HG02973 (cell line): Measurements from ENCODE around the gene ACADM.
"Not testable (repeated sequence)": the region's sequence is repeated elsewhere in the genome, so short reads cannot be mapped to it uniquely, and the experiment has no call there.

Experiments
- ATAC-seq: cut with Tn5 transposase; IDR thresholded peaks from one replicate; pipeline ENCODE4 v1.9.1; 2021; ENCODE audit warnings: moderate library complexity; ENCODE audit not compliant: unreplicated experiment

Gene ACADM

GRCh38 chr1:75733661-75734060, 9.2 kb downstream of the ACADM start:
- no peak for ATAC-seq

- ATAC-seq = no peak
These were observed 11.5 kb downstream of the ACADM start for GRCh38 chr1:75736016-75736415.

GRCh38 chr1:75742047-75742625, 17.6 kb downstream of the ACADM start:
- no peak for ATAC-seq

GRCh38 chr1:75745276-75745675, 20.8 kb downstream of the ACADM start:
- peak; percentile 78 for ATAC-seq

- ATAC-seq = not testable (repeated sequence)
These were observed 32.7 kb downstream of the ACADM start for GRCh38 chr1:75757210-75757609.

- not testable (repeated sequence) for ATAC-seq
These were observed 34.0 kb downstream of the ACADM start for GRCh38 chr1:75758543-75758942.

GRCh38 chr1:75764057-75764655, 39.6 kb downstream of the ACADM start:
- no peak for ATAC-seq

- ATAC-seq = no peak
These were observed 41.3 kb downstream of the ACADM start for GRCh38 chr1:75765697-75766355.

- ATAC-seq = no peak
These were observed 43.5 kb downstream of the ACADM start for GRCh38 chr1:75768016-75768415.

- no peak for ATAC-seq
These were observed 46.3 kb downstream of the ACADM start for GRCh38 chr1:75770761-75771160.

- no peak for ATAC-seq
These were observed 47.5 kb downstream of the ACADM start for GRCh38 chr1:75771978-75772377.

GRCh38 chr1:75777812-75778211, 53.3 kb downstream of the ACADM start:
- ATAC-seq = not testable (repeated sequence)

- not testable (repeated sequence) for ATAC-seq
These were observed 54.2 kb downstream of the ACADM start for GRCh38 chr1:75778694-75779093.

- ATAC-seq = not testable (repeated sequence)
These were observed 55.7 kb downstream of the ACADM start for GRCh38 chr1:75780183-75780582.

- ATAC-seq = not testable (repeated sequence)
These were observed 59.4 kb downstream of the ACADM start for GRCh38 chr1:75783920-75784319.

GRCh38 chr1:75785320-75785982, 60.9 kb downstream of the ACADM start:
- peak; percentile 13 for ATAC-seq

- ATAC-seq = peak; percentile 74
These were observed 61.7 kb downstream of the ACADM start, which contains the start of gene RABGGTB for GRCh38 chr1:75785983-75786853. RABGGTB (plus strand) TSS chr1:75786256; CDS start chr1:75786272, 16 bp downstream.

GRCh38 chr1:75786901-75787493, 62.5 kb downstream of the ACADM start:
- ATAC-seq = no peak

- no peak for ATAC-seq
These were observed 63.0 kb downstream of the ACADM start for GRCh38 chr1:75787524-75787923.

- ATAC-seq = no peak
These were observed 65.5 kb downstream of the ACADM start for GRCh38 chr1:75789988-75790387.
